ENCODE data around the gene KIF21A. TPM values are rescaled to one million over a fixed set of nuclear protein-coding genes. Genes with fewer than 3 reads are reported as not detected.

KIF21A gene
- total RNA-seq, 3 donors from 2014 or later: 26.6 to 28.1 (median 27.4) TPM

- intact Hi-C loops (cut with DNase I, micrococcal nuclease): no loop called here
- no peaks in the 10 kb centered on the region for H3K4me1 ChIP-seq (ENCODE audit: low read depth)
These were observed 70.6 kb downstream of the KIF21A start for GRCh38 chr12:39372204-39372925.

GRCh38 chr12:39369756-39370155 is 73.2 kb downstream of the KIF21A start:
- no peaks in the 10 kb centered on the region for H3K9me3 ChIP-seq
- ATAC-seq: no peak
- H3K36me3 ChIP-seq (ENCODE audit: low read depth): no peaks in the 10 kb centered on the region
- DNase-seq: no peak
- intact Hi-C loops (cut with DNase I, micrococcal nuclease): no loop called here
- TF ChIP-seq CTCF (IDR thresholded peaks at IDR 0.05): no peak
- H3K4me1 ChIP-seq (ENCODE audit: low read depth): no peaks in the 10 kb centered on the region
- H3K4me3 ChIP-seq: no peak overlapping the region

More at GRCh38 chr12:39372204-39372925, 70.6 kb downstream of the KIF21A start:
- H3K36me3 ChIP-seq (ENCODE audit: low read depth): no peaks in the 10 kb centered on the region
- no peak for TF ChIP-seq CTCF (IDR thresholded peaks at IDR 0.05)
- no peak for ATAC-seq
- H3K4me3 ChIP-seq: no peak overlapping the region
- no peaks in the 10 kb centered on the region for H3K9me3 ChIP-seq
- no peak for DNase-seq

GRCh38 chr12:39368891-39369290 is 74.0 kb downstream of the KIF21A start:
- ATAC-seq (no peak), DNase-seq (no peak)
- Histone ChIP-seq H3K9me3 (no peaks in the 10 kb centered on the region), H3K4me3 (no peak overlapping the region), H3K4me1 (ENCODE audit: low read depth) (no peaks in the 10 kb centered on the region), H3K36me3 (ENCODE audit: low read depth) (no peaks in the 10 kb centered on the region)
- intact Hi-C loops (cut with DNase I, micrococcal nuclease): no loop called here
- no peak for TF ChIP-seq CTCF (IDR thresholded peaks at IDR 0.05)

- DNase-seq: no peak
- no peak for ATAC-seq
- H3K9me3 ChIP-seq: no peaks in the 10 kb centered on the region
- no peaks in the 10 kb centered on the region for H3K4me1 ChIP-seq (ENCODE audit: low read depth)
- intact Hi-C loops (cut with DNase I, micrococcal nuclease): no loop called here
- H3K36me3 ChIP-seq (ENCODE audit: low read depth): no peaks in the 10 kb centered on the region
- no peak for TF ChIP-seq CTCF (IDR thresholded peaks at IDR 0.05)
- H3K4me3 ChIP-seq: no peak overlapping the region
These were observed 74.8 kb downstream of the KIF21A start for GRCh38 chr12:39368096-39368495.

GRCh38 chr12:39367494-39367893 is 75.4 kb downstream of the KIF21A start:
- TF ChIP-seq CTCF (IDR thresholded peaks at IDR 0.05): no peak
- H3K4me3 ChIP-seq: no peak overlapping the region
- intact Hi-C loops (cut with DNase I, micrococcal nuclease): no loop called here
- DNase-seq (no peak), ATAC-seq (no peak)
- no peaks in the 10 kb centered on the region for H3K4me1 ChIP-seq (ENCODE audit: low read depth)
- H3K36me3 ChIP-seq (ENCODE audit: low read depth): no peaks in the 10 kb centered on the region
- no peaks in the 10 kb centered on the region for H3K9me3 ChIP-seq
